ENCODE measurements around the gene TMEM266. TPM values are rescaled to one million over a fixed set of nuclear protein-coding genes. Genes with fewer than 3 reads are reported as not detected.

Gene TMEM266
- total and polyA plus RNA-seq, 2 of the 4 experiments (the other 2 are of a cell fraction) = not detected

GRCh38 chr15:76056931-76057330, 2.9 kb upstream of the TMEM266 start:
- Histone ChIP-seq H3K18ac (ENCODE audit: low read depth, low read length) (no peak overlapping the region), H3K4me1 (ENCODE audit: control insufficient read depth, insufficient read depth, low read length) (peaks cover 1% of the 10 kb centered on the region; the same call in 1 of the 2 replicates), H3K27me3 (ENCODE audit: control insufficient read depth, insufficient read depth, low read length) (peaks cover 44% of the 10 kb centered on the region), H2BK120ac (ENCODE audit: low read depth, low read length) (no peak overlapping the region), H3K36me3 (ENCODE audit: control insufficient read depth, insufficient read depth, low read length) (no peaks in the 10 kb centered on the region), H2BK5ac (ENCODE audit: low read depth, low read length, poor library complexity, severe bottlenecking) (no peak overlapping the region), H2BK15ac (ENCODE audit: low read depth, low read length) (no peak overlapping the region), H3K4ac (ENCODE audit: low read depth, low read length) (no peak overlapping the region), H2AK5ac (ENCODE audit: low read depth, low read length) (no peak overlapping the region), H3K79me1 (ENCODE audit: low read depth in 1 of 2, low read length in 2 of 2) (no peaks in the 10 kb centered on the region), H4K5ac (ENCODE audit: low read depth, low read length) (no peak overlapping the region), H3K4me2 (ENCODE audit: low read depth, low read length) (no peak overlapping the region), H3K9me3 (ENCODE audit: control insufficient read depth, insufficient read depth, low read length) (no peaks in the 10 kb centered on the region), H3K9ac (ENCODE audit: low read depth, low read length) (no peak overlapping the region), H3K27ac (ENCODE audit: insufficient read depth, low read length) (no peak overlapping the region), H3K9me1 (ENCODE audit: insufficient read depth, low read length) (no peaks in the 10 kb centered on the region), H2AFZ (replicated peaks; ENCODE audit: low read length, poor library complexity) (no peak overlapping the region), H4K20me1 (ENCODE audit: insufficient read depth, low read length) (no peaks in the 10 kb centered on the region), H3K23ac (ENCODE audit: low read depth, low read length) (no peak overlapping the region), H2AK9ac (replicated peaks; ENCODE audit: low read depth, low read length, poor library complexity) (no peak overlapping the region), H3K4me3 (ENCODE audit: insufficient read depth, low read depth, low read length) (no peak overlapping the region), H4K8ac (ENCODE audit: low read depth in 2 of 2, low read length in 2 of 2) (no peak overlapping the region), H2BK20ac (ENCODE audit: low read depth, low read length) (no peak overlapping the region), H3K14ac (replicated peaks; ENCODE audit: low read depth, low read length) (no peak overlapping the region), H3K56ac (ENCODE audit: extremely low read depth, insufficient read depth, low read length) (no peak overlapping the region), H4K91ac (ENCODE audit: insufficient read depth, low read depth, low read length) (no peak overlapping the region)
- no TSS peak for BruUV-seq (replicated peaks)
- in situ Hi-C loops (cut with MboI; ENCODE audit: low sequenced_read_pairs) (no loop called here), dilution Hi-C loops (cut with HindIII; ENCODE audit: low sequenced_read_pairs, unreplicated experiment) (no loop called here), intact Hi-C loops (cut with micrococcal nuclease) (loop anchor here (1.0 to 5.0 kb wide), 2 partner anchors 82 to 810 kb away; no protein-coding TSS in a partner anchor)
- ATAC-seq (ENCODE audit: low read depth) = no peak
- no CpG with 5 or more reads among the region's 3 CpGs for WGBS, 2 experiments (ENCODE audit: extremely low coverage in 2 of 2, insufficient read length in 1 of 2)
- TF ChIP-seq USF2 (IDR thresholded peaks at IDR 0.05; ENCODE audit: low read depth, low read length) (no peak), RCOR1 (IDR thresholded peaks at IDR 0.05; ENCODE audit: insufficient replicate concordance, low read length) (no peak), BHLHE40 (IDR thresholded peaks at IDR 0.05; ENCODE audit: low read depth, low read length) (no peak), CEBPB (IDR thresholded peaks at IDR 0.05; ENCODE audit: low read depth, low read length) (no peak), MXI1 (IDR thresholded peaks at IDR 0.05; ENCODE audit: borderline replicate concordance, low read depth, low read length) (no peak), MAFK (IDR thresholded peaks at IDR 0.05; ENCODE audit: low read depth, low read length) (no peak), CHD1 (IDR thresholded peaks at IDR 0.05; ENCODE audit: low read depth, low read length) (no peak), ELK1 (IDR thresholded peaks at IDR 0.05; ENCODE audit: borderline replicate concordance, low read depth, low read length) (no peak), RAD21 (IDR thresholded peaks at IDR 0.05; ENCODE audit: low read length) (no peak), RFX5 (IDR thresholded peaks at IDR 0.05; ENCODE audit: low read depth, low read length) (no peak), POLR2A (IDR thresholded peaks at IDR 0.05; ENCODE audit: low read depth, low read length) (no peak), FOS (IDR thresholded peaks at IDR 0.05; ENCODE audit: low read depth, low read length) (no peak), CTCF (conservative IDR thresholded peaks at IDR 0.05; ENCODE audit: low read depth, low read length) (no peak), MAZ (IDR thresholded peaks at IDR 0.05; ENCODE audit: borderline replicate concordance, low read depth, low read length) (no peak), NFE2L2 (IDR thresholded peaks at IDR 0.05; ENCODE audit: low read depth, low read length) (no peak)
- ChIA-PET CTCF (interaction anchor here (0.6 to 1.4 kb wide), 4 partner anchors 14 to 543 kb away, joined by 3 to 9 read pairs (median 4); no protein-coding TSS in a partner anchor), POLR2A (ENCODE audit: unreplicated experiment) (no interaction called here)
- no peak for DNase-seq
